Stimulated activated CD8-positive, alpha-beta memory T cell treated with anti-CD3 and anti-CD28 coated beads, Interleukin-4, amount 100 ng/mL, for 1 hour (primary cell): Measurements from ENCODE around the gene TMEM63C.

Experiments used
- DNase-seq, 2 donors: peaks; one replicate each; pipeline ENCODE4 v3.0.0-alpha.2; 2020; ENCODE audit warnings: low read depth in 2 of 2, low spot score in 1 of 2

The TMEM63C gene

GRCh38 chr14:77221241-77221871 is 39.8 kb downstream of the TMEM63C start:
- no peak for DNase-seq

DNA sequence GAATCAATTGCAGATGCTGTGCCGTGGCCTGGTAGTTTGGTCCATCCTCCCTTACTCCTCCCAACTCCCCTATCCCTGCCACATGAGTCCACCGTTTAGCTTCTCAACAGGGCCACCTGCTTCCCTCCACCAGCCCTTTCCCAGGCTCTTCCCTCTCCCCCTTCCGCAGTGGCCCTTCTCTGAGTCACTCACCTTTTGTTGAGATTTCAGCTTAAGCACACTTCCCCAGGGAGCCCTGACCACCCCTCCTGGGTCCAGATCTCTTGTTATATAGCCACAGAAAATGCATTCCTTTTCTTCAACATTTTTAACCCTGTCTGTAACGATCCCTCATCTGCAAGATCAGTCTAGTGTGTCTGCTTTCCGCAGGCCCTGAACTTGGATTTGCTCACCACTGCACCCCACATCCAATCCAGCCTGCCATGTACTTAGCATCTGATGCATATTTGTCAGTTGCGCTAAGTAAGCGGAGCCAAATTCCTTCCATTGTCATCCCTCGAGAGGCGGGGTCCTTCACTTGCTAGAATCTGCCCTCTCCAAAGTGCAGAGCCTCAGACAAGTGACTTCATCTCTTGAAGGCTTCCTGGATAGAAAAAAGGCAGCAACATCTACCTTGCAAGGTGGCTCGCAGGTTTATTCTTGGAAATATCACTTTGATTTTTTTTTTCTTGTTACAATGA is 41.1 kb downstream of the TMEM63C start:
- no peak for DNase-seq

DNA sequence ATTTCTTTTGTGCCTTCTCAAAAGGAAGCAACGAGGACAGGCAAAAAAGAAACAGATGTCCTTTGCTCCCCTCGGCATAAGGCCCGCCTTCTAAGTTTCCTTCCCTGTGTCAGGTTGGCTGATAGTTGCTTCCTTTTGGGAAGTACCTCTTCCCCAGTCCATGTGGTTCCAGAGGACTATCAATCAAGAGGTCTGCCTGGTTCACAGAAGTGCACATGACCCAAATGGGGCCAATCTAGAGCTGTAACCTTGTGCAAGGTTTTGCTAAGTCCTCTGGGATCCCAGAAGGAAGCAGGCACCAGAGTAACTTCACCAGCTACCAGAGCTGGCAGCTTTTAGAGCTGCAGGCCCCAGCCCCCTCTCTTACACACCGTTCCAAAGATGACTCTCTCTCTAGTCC is 42.6 kb downstream of the TMEM63C start:
- no peak for DNase-seq

DNA sequence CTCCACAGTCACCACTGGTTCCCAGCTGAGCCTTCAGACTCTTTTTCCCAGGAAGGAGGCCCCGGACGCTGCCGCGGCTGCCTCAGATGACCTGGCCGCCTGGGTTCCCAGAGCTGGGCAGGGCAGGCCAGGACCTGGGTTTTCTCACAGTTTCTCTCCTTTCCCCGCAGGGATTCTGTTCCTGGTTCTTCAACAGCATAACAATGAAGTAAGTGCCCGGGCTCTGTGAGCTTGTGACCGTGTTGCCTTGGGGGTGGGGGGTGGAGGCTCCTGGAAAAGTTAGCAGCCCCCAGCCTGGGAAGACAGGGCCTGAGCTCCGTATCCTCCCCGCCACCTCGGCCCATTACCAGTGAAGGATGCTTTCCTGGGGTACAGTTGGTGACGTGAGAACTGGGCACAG is 43.7 kb downstream of the TMEM63C start:
- DNase-seq, result no peak

DNA sequence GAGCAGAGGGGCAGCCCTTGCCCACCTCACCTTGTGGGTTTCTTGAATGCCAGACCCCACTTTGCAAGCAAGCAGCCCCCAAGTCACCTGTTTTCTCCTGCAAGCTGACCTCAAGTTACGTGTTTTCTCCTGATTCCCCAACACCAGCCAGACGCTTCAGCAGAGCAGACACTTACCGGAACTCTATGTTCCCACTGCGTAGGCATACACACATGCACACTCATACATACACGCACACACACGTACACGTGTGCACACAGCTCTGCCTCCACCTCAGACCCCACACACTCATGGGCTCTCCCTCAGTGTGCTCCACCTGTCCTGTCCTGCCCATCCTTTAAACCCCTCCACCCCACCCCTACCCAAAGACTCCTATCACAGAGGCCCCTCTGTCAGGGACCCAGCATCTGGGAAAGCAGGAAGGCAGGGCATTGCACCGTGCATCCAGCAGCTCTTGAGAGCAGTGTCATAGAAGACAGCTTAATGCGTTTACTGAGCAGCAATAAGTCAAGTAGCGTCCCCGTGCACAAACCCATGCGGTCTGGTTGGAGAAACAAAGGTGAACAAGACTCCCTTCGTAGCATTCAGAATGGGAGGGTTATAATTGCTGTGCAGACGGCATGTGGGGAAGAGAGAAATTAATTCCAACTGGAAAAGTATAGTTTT is 44.4 kb downstream of the TMEM63C start:
- no peak for DNase-seq

DNA sequence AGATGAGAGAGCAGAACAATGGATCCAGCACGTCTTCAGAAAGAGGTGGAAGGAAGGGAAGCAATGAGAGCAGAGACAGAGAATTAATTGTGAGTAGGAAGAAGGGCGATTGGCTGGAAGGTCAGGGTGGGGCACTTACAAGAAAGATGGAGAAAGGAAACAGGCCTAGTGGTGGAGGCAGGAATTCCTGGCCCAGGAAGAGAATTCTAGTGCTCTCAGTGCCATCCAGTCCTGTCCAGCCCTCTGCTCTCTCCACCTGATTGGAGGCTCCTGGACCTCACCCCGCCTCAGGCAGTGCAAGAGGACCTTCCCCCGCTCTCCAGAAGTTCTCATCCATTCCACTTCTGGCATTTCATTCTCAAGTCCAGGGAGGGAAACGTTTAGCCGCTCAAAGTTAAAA is 46.5 kb downstream of the TMEM63C start:
- DNase-seq, result no peak

DNA sequence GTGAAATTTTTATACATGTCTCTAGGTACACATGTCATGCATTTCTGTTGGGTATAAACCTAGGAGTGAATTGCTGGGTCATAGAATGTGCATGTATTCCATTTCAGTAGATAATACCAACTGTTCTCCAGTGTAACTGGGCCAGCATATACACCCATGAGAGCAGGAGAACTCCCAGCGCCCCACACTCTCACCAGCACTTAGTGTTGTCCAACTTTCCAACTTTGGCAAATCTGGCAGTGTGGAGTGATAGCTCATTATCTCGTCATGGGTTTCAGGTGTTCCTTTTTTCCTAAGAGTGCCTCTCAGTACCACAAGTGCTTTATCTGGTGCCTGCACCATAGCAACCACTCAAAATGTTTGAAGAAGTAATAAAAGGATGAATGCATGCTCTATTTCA is 49.3 kb downstream of the TMEM63C start:
- DNase-seq, result no peak

DNA sequence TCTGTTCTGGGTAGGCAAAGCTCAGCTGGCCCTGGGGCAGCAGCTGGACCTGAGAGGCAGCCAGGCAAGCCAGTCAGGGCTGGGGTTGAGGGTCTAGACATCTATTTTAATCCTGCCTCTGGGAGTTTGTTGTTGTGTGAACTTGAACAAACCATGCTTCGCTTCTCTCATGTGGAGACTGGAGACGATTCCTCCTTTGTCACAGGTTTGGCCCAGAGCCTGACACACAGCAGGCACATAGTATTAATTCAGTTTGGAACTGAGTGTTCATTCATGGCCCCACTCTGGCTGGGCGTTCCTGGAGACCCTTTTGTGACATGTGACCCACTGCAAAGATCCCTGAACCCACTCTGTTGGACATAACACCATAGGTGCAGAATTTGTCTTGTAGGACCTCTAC is 50.1 kb downstream of the TMEM63C start:
- DNase-seq, result no peak

GRCh38 chr14:77236814-77237213 is 55.2 kb downstream of the TMEM63C start:
- DNase-seq, result no peak

GRCh38 chr14:77238356-77238755 is 56.8 kb downstream of the TMEM63C start:
- DNase-seq, result no peak

GRCh38 chr14:77238996-77239395 is 57.4 kb downstream of the TMEM63C start:
- no peak for DNase-seq

- DNase-seq, result no peak
Measured at GRCh38 chr14:77239412-77239811, 57.8 kb downstream of the TMEM63C start.

DNA sequence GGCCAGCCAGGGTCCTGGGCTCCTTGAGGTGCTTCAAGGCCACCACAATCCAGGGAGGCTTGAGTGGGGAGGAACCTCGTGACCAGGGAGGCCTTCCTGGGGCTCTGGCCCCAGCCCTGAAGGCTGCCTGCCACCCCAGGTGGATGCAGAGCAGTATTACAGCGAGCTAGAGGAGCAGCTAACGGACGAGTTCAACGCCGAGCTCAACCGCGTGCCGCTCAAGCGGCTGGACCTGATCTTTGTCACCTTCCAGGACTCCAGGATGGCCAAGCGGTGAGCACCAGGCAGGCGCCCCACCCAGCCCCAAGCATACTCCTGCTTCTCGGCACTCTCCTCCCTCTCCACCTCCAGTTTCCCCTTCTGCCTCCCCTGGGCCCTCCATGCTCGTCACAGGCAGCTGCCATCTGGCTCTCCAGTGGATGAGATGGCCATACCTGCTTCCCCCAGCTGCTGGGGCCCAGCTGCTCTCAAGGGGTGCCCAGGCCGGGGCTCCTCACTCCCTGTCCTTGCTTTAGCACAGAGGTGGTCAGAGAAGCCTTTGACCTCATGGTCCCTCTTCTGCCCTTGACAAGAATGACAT is 58.8 kb downstream of the TMEM63C start:
- no peak for DNase-seq

DNA sequence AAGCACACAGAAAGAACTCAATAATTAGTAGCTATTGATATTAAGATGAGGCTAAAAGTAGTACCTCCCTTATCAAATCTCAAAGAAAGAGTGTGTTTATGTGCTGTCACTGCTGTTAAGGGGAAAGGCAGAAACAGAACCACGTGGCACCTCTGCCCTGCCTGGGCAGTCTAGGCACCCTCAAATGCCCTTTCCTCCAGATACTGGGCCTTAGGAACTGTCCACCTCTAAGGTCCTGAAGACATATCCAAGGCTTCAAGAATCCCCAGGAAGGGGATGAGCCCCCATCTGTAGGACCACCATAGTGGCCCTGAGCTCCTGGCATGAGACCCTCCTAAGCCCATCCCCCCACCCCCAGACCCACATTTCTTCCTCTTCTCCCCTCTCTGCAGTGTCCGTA is 60.4 kb downstream of the TMEM63C start:
- DNase-seq, result no peak

DNA sequence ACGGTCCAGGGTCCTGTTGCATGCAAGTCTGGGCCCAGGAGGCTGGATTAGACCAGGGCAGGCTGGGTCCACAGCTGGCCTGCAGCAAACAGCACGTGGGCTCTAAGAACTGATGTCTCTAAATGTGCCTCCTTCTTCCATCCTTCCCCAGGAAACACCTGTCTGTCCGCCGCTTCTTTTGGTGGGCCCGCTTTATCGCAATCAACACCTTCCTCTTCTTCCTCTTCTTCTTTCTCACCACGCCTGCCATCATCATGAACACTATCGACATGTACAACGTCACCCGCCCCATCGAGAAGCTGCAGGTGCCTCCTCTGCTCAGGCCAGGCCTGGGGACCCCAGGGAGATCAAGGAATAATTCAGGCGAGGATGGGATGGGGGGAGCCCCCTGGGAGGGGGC is 61.2 kb downstream of the TMEM63C start:
- no peak for DNase-seq

- DNase-seq, result no peak
Measured at GRCh38 chr14:77243853-77244252, 62.3 kb downstream of the TMEM63C start.

DNA sequence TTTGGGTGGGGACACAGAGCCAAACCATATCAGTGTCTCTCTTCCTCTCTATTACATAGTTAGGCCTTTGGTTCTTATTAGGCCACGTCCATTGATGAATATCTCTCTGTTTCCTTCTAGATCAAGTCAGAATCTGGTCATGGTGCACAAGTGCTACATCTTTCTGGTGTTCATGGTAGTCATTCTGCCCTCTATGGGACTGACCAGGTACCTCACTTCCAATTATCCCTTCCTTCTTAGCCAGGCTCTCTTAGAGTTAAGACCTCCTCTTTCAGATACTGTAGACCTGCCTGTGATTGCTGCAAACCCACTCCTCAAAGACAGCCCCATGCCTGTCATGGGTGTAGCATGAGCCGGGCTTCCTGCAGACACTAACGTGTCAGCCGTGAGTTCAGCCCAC is 64.2 kb downstream of the TMEM63C start:
- DNase-seq, result no peak

- DNase-seq, result no peak
Measured at GRCh38 chr14:77246784-77247183, 65.2 kb downstream of the TMEM63C start.

GRCh38 chr14:77248666-77249065 is 67.1 kb downstream of the TMEM63C start:
- DNase-seq, result no peak

GRCh38 chr14:77249286-77249685 is 67.7 kb downstream of the TMEM63C start:
- no peak for DNase-seq

DNA sequence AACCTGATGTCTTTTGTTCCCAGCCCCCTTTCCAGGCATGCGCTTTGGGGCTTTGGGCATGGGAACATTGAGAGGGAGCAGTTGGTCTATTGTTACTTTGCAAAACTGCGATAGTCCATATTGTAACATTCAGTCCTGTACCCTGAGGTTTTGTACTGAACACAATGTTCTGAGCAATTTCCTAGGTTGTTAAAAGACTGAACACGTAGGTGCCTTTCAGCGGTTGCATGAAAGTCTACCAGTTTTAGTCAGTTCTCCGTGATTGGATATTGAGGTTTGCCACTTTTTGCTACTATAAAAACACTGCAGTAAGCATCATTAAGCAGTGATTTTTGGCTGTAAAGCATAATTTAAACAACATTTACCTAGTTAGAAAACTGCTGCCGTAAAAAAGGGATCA is 69.3 kb downstream of the TMEM63C start:
- DNase-seq, result no peak

- DNase-seq, result no peak
Measured at GRCh38 chr14:77251870-77252269, 70.3 kb downstream of the TMEM63C start.
